Measurements from ENCODE around the gene CXADR. TPM values are rescaled to one million over a fixed set of nuclear protein-coding genes. Genes with fewer than 3 reads are reported as not detected.

Gene CXADR
- total RNA-seq, 1 experiment from 2014 or later: 152 TPM

GRCh38 chr21:17612565-17613241 lies 99.9 kb downstream of the CXADR start, which contains the start of gene BTG3:
Gene BTG3, minus strand, starts transcription at chr21:17612901. Its CDS starts 3,757 bp downstream, at chr21:17609144.
- Mint-ChIP-seq H3K4me3 (peak within 1 kb of the TSS; percentile 83 to 87), H3K36me3 (ENCODE audit: insufficient read depth in 1 of 3, low read depth in 3 of 3) (peaks cover 9 to 26% (median 23%) of the 10 kb centered on the region in 3 experiments; a peak in 6 of 7 replicates), H3K4me1 (peaks cover 16 to 25% of the 10 kb centered on the region in 2 experiments), H3K27ac (peak within 1 kb of the TSS in 2 of 3 experiments; percentile 64 to 98; a peak in 3 of 7 replicates), H3K9me3 (no peaks in the 10 kb centered on the region), H3K27me3 (ENCODE audit: low read depth) (peaks cover 8% of the 10 kb centered on the region)
- Histone ChIP-seq H3K9me3 (ENCODE audit: control insufficient read depth, low read depth, low read length) (no peaks in the 10 kb centered on the region), H3T11ph (ENCODE audit: low read length) (no peak within 1 kb of the TSS), H3K23me2 (ENCODE audit: insufficient read length, low read depth, low read length, poor library complexity, severe bottlenecking) (peaks cover 10% of the 10 kb centered on the region), H3K23ac (ENCODE audit: insufficient read length, low read depth, low read length) (no peak within 1 kb of the TSS), H3K79me2 (ENCODE audit: insufficient read depth, low read length) (peaks cover 13% of the 10 kb centered on the region; the same call in 1 of the 2 replicates), H2BK20ac (ENCODE audit: low read depth, low read length, poor library complexity, severe bottlenecking) (no peak within 1 kb of the TSS), H2AK5ac (ENCODE audit: insufficient read length, low read length) (no peak within 1 kb of the TSS), H3K4ac (ENCODE audit: low read depth, low read length) (no peak within 1 kb of the TSS; the same call in 1 of the 2 replicates), H3K27ac (ENCODE audit: insufficient read length, low read depth, low read length) (no peak within 1 kb of the TSS), H3K18ac (ENCODE audit: insufficient read length, low read depth, low read length) (peak within 1 kb of the TSS; percentile 91), H3K4me1 (ENCODE audit: insufficient read depth, low read length) (no peaks in the 10 kb centered on the region), H3K27me3 (ENCODE audit: insufficient read depth, low read length) (no peaks in the 10 kb centered on the region), H4K91ac (ENCODE audit: insufficient read length, low read depth, low read length) (no peak within 1 kb of the TSS), H4K5ac (ENCODE audit: insufficient read length, low read depth, low read length) (no peak within 1 kb of the TSS), H2AFZ (ENCODE audit: low read length) (no peak within 1 kb of the TSS), H2BK5ac (ENCODE audit: insufficient read length, low read length) (no peak within 1 kb of the TSS), H3K14ac (ENCODE audit: insufficient read depth, low read length) (peak within 1 kb of the TSS; percentile 98), H3K9ac (ENCODE audit: extremely low read depth, insufficient read length, low read length) (peak within 1 kb of the TSS; percentile 88), H2BK15ac (ENCODE audit: low read depth, low read length) (no peak within 1 kb of the TSS), H4K8ac (replicated peaks; ENCODE audit: insufficient read length, low read depth, low read length) (no peak within 1 kb of the TSS), H2BK12ac (ENCODE audit: insufficient read length, low read depth, low read length) (peak within 1 kb of the TSS; percentile 10), H3K56ac (ENCODE audit: insufficient read length, low read depth, low read length) (no peak within 1 kb of the TSS), H4K20me1 (ENCODE audit: control insufficient read depth, insufficient read depth, insufficient read length) (no peaks in the 10 kb centered on the region), H2BK120ac (ENCODE audit: low read depth, low read length, poor library complexity, severe bottlenecking) (no peak within 1 kb of the TSS), H3K79me1 (ENCODE audit: insufficient read depth, low read depth, low read length, poor library complexity, severe bottlenecking) (no peaks in the 10 kb centered on the region), H3K4me2 (ENCODE audit: insufficient read depth, insufficient read length, low read length) (peak within 1 kb of the TSS; percentile 83)
- TF ChIP-seq, protein P1, sequence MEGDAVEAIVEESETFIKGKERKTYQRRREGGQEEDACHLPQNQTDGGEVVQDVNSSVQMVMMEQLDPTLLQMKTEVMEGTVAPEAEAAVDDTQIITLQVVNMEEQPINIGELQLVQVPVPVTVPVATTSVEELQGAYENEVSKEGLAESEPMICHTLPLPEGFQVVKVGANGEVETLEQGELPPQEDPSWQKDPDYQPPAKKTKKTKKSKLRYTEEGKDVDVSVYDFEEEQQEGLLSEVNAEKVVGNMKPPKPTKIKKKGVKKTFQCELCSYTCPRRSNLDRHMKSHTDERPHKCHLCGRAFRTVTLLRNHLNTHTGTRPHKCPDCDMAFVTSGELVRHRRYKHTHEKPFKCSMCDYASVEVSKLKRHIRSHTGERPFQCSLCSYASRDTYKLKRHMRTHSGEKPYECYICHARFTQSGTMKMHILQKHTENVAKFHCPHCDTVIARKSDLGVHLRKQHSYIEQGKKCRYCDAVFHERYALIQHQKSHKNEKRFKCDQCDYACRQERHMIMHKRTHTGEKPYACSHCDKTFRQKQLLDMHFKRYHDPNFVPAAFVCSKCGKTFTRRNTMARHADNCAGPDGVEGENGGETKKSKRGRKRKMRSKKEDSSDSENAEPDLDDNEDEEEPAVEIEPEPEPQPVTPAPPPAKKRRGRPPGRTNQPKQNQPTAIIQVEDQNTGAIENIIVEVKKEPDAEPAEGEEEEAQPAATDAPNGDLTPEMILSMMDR (conservative IDR thresholded peaks at IDR 0.05): no peak
- no CpG with 5 or more reads among the region's 102 CpGs for WGBS (ENCODE audit: extremely low coverage, insufficient read length, low lambda C conversion rate)
- DNase-seq: peak; percentile 80

All from H9 (cell line).